IMR-90 (cell line): ENCODE measurements around the gene ATOH8.

Experiments used
- BHLHE40 ChIP-seq: fragments of 150-350 bp; IDR thresholded peaks from 2 replicates; pipeline ENCODE4 v1.6.1; 2016; ENCODE audit warnings: mild to moderate bottlenecking, low read depth, low read length
- CEBPB ChIP-seq: IDR thresholded peaks from 2 replicates; pipeline ENCODE4 v1.6.1; 2012; ENCODE audit warnings: low read depth, low read length, improper control_type of control experiment
- CHD1 ChIP-seq: IDR thresholded peaks from 2 replicates; pipeline ENCODE4 v1.6.1; 2012; ENCODE audit warnings: low read depth, low read length, improper control_type of control experiment
- CTCF ChIP-seq: conservative IDR thresholded peaks from 2 replicates; pipeline ENCODE4 v1.5.1; 2012; ENCODE audit warnings: mild to moderate bottlenecking, low read depth, low read length, improper control_type of control experiment
- ELK1 ChIP-seq: fragments of 150-350 bp; IDR thresholded peaks from 2 replicates; pipeline ENCODE4 v1.6.1; 2016; ENCODE audit warnings: low read depth, mild to moderate bottlenecking, low read length, moderate library complexity, borderline replicate concordance
- FOS ChIP-seq: fragments of 150-350 bp; IDR thresholded peaks from 2 replicates; pipeline ENCODE4 v1.6.1; 2016; ENCODE audit warnings: low read depth, low read length
- MAFK ChIP-seq: IDR thresholded peaks from 2 replicates; pipeline ENCODE4 v1.6.1; 2012; ENCODE audit warnings: low read depth, low read length, improper control_type of control experiment
- MAZ ChIP-seq: IDR thresholded peaks from 2 replicates; pipeline ENCODE4 v1.6.1; 2012; ENCODE audit warnings: low read depth, mild to moderate bottlenecking, low read length, improper control_type of control experiment, moderate library complexity, borderline replicate concordance
- POLR2A ChIP-seq: IDR thresholded peaks from 2 replicates; pipeline ENCODE4 v1.6.1; 2012; ENCODE audit warnings: mild to moderate bottlenecking, low read depth, low read length
- RCOR1 ChIP-seq: IDR thresholded peaks from 2 replicates; pipeline ENCODE4 v1.6.1; 2012; ENCODE audit warnings: mild to moderate bottlenecking, low read length, improper control_type of control experiment; ENCODE audit not compliant: insufficient replicate concordance
- RFX5 ChIP-seq: IDR thresholded peaks from 2 replicates; pipeline ENCODE4 v1.8.0; 2012; ENCODE audit warnings: low read depth, mild to moderate bottlenecking, low read length, moderate library complexity
- SMC3 ChIP-seq: fragments of 150-350 bp; IDR thresholded peaks from 2 replicates; pipeline ENCODE4 v1.6.1; 2016; ENCODE audit warnings: low read depth, mild to moderate bottlenecking, antibody characterized with exemption, low read length, moderate library complexity
- USF2 ChIP-seq: fragments of 150-350 bp; IDR thresholded peaks from 2 replicates; pipeline ENCODE4 v1.6.1; 2017; ENCODE audit warnings: mild to moderate bottlenecking, antibody characterized with exemption, low read length, low read depth

- no peak for TF ChIP-seq POLR2A
- no peak for TF ChIP-seq CTCF
- TF ChIP-seq RFX5: no peak
- TF ChIP-seq USF2: no peak
- TF ChIP-seq MAZ: no peak
- TF ChIP-seq BHLHE40: no peak
- no peak for TF ChIP-seq SMC3
- TF ChIP-seq CEBPB: no peak
- TF ChIP-seq RCOR1: no peak
- no peak for TF ChIP-seq MAFK
- no peak for TF ChIP-seq FOS
- TF ChIP-seq ELK1: no peak
- no peak for TF ChIP-seq CHD1
Observed at GRCh38 chr2:85774126-85774978, 20.6 kb downstream of the ATOH8 start.
